ENCODE results near the gene KIF3C.

GRCh38 chr2:25938345-25938744 lies 44.0 kb downstream of the KIF3C start:
- no peak for TF ChIP-seq CTCF (IDR thresholded peaks at IDR 0.05; ENCODE audit: poor library complexity)
- no peak for TF ChIP-seq EZH2 (IDR thresholded peaks at IDR 0.05; ENCODE audit: borderline replicate concordance)
- no peak for TF ChIP-seq EZH2phosphoT487 (IDR thresholded peaks at IDR 0.05; ENCODE audit: low read depth, severe bottlenecking, unreplicated experiment)

Data from hepatocyte (in vitro differentiated cells).